Measurements from ENCODE around the gene OR11G2.

DNA sequence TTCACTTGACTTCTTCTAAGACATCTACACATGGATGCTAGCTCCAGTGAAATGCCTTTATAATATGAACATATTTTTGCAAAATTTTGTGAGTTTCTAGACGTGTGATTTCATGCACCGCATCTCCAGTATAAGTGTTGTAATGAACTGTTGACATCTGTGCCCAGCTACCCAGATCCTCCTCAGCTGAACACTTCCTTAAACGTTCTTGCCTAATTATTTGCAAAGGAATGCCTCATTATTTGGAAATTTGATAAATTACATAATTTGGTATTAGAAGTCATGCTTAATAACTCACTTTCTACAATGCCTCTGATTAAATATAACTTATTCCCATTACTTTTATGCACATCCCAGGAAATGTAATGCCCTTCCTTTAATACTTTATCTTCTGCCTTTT is 14.0 kb downstream of the OR11G2 start:
- TF ChIP-seq, protein P1, sequence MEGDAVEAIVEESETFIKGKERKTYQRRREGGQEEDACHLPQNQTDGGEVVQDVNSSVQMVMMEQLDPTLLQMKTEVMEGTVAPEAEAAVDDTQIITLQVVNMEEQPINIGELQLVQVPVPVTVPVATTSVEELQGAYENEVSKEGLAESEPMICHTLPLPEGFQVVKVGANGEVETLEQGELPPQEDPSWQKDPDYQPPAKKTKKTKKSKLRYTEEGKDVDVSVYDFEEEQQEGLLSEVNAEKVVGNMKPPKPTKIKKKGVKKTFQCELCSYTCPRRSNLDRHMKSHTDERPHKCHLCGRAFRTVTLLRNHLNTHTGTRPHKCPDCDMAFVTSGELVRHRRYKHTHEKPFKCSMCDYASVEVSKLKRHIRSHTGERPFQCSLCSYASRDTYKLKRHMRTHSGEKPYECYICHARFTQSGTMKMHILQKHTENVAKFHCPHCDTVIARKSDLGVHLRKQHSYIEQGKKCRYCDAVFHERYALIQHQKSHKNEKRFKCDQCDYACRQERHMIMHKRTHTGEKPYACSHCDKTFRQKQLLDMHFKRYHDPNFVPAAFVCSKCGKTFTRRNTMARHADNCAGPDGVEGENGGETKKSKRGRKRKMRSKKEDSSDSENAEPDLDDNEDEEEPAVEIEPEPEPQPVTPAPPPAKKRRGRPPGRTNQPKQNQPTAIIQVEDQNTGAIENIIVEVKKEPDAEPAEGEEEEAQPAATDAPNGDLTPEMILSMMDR (IDR thresholded peaks at IDR 0.05; ENCODE audit: low read length) = no peak
- TF ChIP-seq EZH2phosphoT487 (IDR thresholded peaks at IDR 0.05; ENCODE audit: low read length) = no peak

Measured in MM.1S (cell line).